ENCODE results near the gene CD37. TPM values are rescaled to one million over a fixed set of nuclear protein-coding genes. Genes with fewer than 3 reads are reported as not detected.

Gene CD37
- total and polyA plus RNA-seq, 3 experiments from 2014 or later: 116 to 188 (median 127) TPM

GRCh38 chr19:49382639-49383038 lies 47.4 kb downstream of the CD37 start:
- POLR2A ChIA-PET: no interaction called here
- Mint-ChIP-seq H3K36me3 (peaks cover 0 to 12% (median 0%) of the 10 kb centered on the region in 3 donors), H3K9me3 (peaks cover 8 to 15% (median 11%) of the 10 kb centered on the region in 5 donors), H3K4me3 (no peak overlapping the region), H3K4me1 (peaks cover 0 to 4% (median 2%) of the 10 kb centered on the region in 3 donors), H3K27ac (no peak overlapping the region), H3K27me3 (peaks cover 7 to 25% of the 10 kb centered on the region in 2 donors)
- H3K27me3 ChIP-seq (ENCODE audit: insufficient read depth, low read length, poor library complexity, severe bottlenecking): peaks cover 3% of the 10 kb centered on the region
- no peak overlapping the region for H3K27ac ChIP-seq (ENCODE audit: low read depth, low read length)
- H3K36me3 ChIP-seq (ENCODE audit: insufficient read depth, low read length): no peaks in the 10 kb centered on the region
- no peaks in the 10 kb centered on the region for H3K4me1 ChIP-seq (ENCODE audit: insufficient read depth, low read length)
- no peak overlapping the region for H3K4me3 ChIP-seq (ENCODE audit: low read length)
- CTCF ChIA-PET: no interaction called here
- no peak for DNase-seq
- H3K9me3 ChIP-seq (ENCODE audit: low read length): no peaks in the 10 kb centered on the region

- no peaks in the 10 kb centered on the region for H3K36me3 ChIP-seq (ENCODE audit: insufficient read depth, low read length)
- no peak overlapping the region for H3K27ac ChIP-seq (ENCODE audit: low read depth, low read length)
- POLR2A ChIA-PET: interaction anchor here (0.7 kb wide), 1 partner anchor 87 kb away, joined by 3 read pairs; no protein-coding TSS in a partner anchor
- CTCF ChIA-PET: no interaction called here
- H3K27me3 ChIP-seq (ENCODE audit: insufficient read depth, low read length, poor library complexity, severe bottlenecking): peaks cover 3% of the 10 kb centered on the region
- DNase-seq: no peak
- H3K36me3 Mint-ChIP-seq: peaks cover 0 to 10% (median 0%) of the 10 kb centered on the region in 3 donors
- no peaks in the 10 kb centered on the region for H3K9me3 ChIP-seq (ENCODE audit: low read length)
- H3K4me3 Mint-ChIP-seq: no peak overlapping the region
- H3K27me3 Mint-ChIP-seq: peaks cover 7 to 22% of the 10 kb centered on the region in 2 donors
- H3K9me3 Mint-ChIP-seq: peaks cover 8 to 15% (median 11%) of the 10 kb centered on the region in 5 donors
- H3K27ac Mint-ChIP-seq: no peak overlapping the region
- no peak overlapping the region for H3K4me3 ChIP-seq (ENCODE audit: low read length)
- H3K4me1 Mint-ChIP-seq: peaks cover 0 to 10% (median 8%) of the 10 kb centered on the region in 3 donors
- no peaks in the 10 kb centered on the region for H3K4me1 ChIP-seq (ENCODE audit: insufficient read depth, low read length)
Measured at GRCh38 chr19:49383599-49383998, 48.4 kb downstream of the CD37 start.

DNA sequence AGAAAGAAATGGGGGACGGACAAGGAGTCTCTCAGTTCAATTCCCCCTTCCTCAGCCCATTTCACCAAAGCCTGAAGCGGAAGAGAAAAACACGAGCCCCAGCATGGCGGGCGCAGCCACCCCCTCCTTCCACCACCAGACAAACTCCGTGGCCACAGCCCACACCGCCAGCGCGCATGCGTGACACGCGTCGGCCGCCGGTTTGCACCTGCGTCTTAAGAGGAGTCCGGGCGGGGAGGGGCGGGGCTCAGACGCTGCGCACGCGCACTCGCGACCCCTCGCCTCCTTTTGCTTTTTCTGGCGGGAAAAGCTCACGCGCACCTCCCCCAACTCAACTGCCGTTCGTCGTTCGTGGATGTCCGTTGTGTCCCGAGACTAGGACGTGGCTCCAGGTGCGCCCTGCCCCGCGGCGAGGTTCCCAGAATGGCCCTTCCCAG lies 52.7 kb downstream of the CD37 start, which contains the start of gene KASH5:
TSS of gene KASH5 (plus strand) at position 314 of the 437 bp plus-strand sequence. CDS start 2,635 bp downstream, outside the sequence.
- peaks cover 11 to 20% (median 19%) of the 10 kb centered on the region in 3 donors for H3K4me1 Mint-ChIP-seq
- H3K27ac ChIP-seq (ENCODE audit: low read depth, low read length): no peak within 1 kb of the TSS
- ChIA-PET POLR2A (interaction anchor here (0.6 to 0.7 kb wide), 2 partner anchors 23 to 441 kb away, joined by 3 read pairs; no protein-coding TSS in a partner anchor), CTCF (no interaction called here)
- H3K27ac Mint-ChIP-seq: peak within 1 kb of the TSS in 5 of 8 donors; percentile 58 to 84 (median 75)
- H3K4me1 ChIP-seq (ENCODE audit: insufficient read depth, low read length): peaks cover 9% of the 10 kb centered on the region
- H3K36me3 ChIP-seq (ENCODE audit: insufficient read depth, low read length): no peaks in the 10 kb centered on the region
- no peak within 1 kb of the TSS for H3K4me3 ChIP-seq (ENCODE audit: low read length)
- no peaks in the 10 kb centered on the region for H3K27me3 ChIP-seq (ENCODE audit: insufficient read depth, low read length, poor library complexity, severe bottlenecking)
- H3K9me3 ChIP-seq (ENCODE audit: low read length): no peaks in the 10 kb centered on the region
- peak; percentile 74 to 95 (median 86) for DNase-seq
- H3K27me3 Mint-ChIP-seq: peaks cover 0 to 5% of the 10 kb centered on the region in 2 donors
- peak within 1 kb of the TSS in 6 of 7 donors; percentile 32 to 83 (median 56) for H3K4me3 Mint-ChIP-seq
- H3K9me3 Mint-ChIP-seq: no peaks in the 10 kb centered on the region
- H3K36me3 Mint-ChIP-seq: no peaks in the 10 kb centered on the region

- peak overlapping the region in 2 of 8 donors; percentile 7 to 71 for H3K27ac Mint-ChIP-seq
- H3K36me3 Mint-ChIP-seq: no peaks in the 10 kb centered on the region
- Histone ChIP-seq H3K27ac (ENCODE audit: low read depth, low read length) (no peak overlapping the region), H3K27me3 (ENCODE audit: insufficient read depth, low read length, poor library complexity, severe bottlenecking) (no peaks in the 10 kb centered on the region), H3K4me3 (ENCODE audit: low read length) (no peak overlapping the region), H3K9me3 (ENCODE audit: low read length) (no peaks in the 10 kb centered on the region), H3K4me1 (ENCODE audit: insufficient read depth, low read length) (peaks cover 9% of the 10 kb centered on the region), H3K36me3 (ENCODE audit: insufficient read depth, low read length) (no peaks in the 10 kb centered on the region)
- no peaks in the 10 kb centered on the region for H3K9me3 Mint-ChIP-seq
- CTCF ChIA-PET: interaction anchor here (0.6 to 3.1 kb wide), 4 partner anchors 54 to 86 kb away, joined by 3 to 35 read pairs (median 4); no protein-coding TSS in a partner anchor
- no peak overlapping the region for H3K4me3 Mint-ChIP-seq
- no peaks in the 10 kb centered on the region for H3K27me3 Mint-ChIP-seq
- H3K4me1 Mint-ChIP-seq: peaks cover 11 to 20% (median 19%) of the 10 kb centered on the region in 3 donors
- DNase-seq: no peak
- POLR2A ChIA-PET: no interaction called here
Measured at GRCh38 chr19:49389406-49389805, 54.2 kb downstream of the CD37 start.

Other genes starting within 250 kb of the CD37 start
- 100 to 1,000 TPM; 210 to 221 TPM for gene SNRNP70, start 250.0 kb upstream of the CD37 start, total RNA-seq
- 66.2 TPM for gene SNRNP70, start 250.0 kb upstream of the CD37 start, polyA plus RNA-seq
- gene LIN7B, start 221.0 kb upstream of the CD37 start, total RNA-seq: 1 to 10 TPM; 4.0 to 5.1 TPM
- gene LIN7B, start 221.0 kb upstream of the CD37 start, polyA plus RNA-seq: 8.1 TPM
- gene C19orf73, start 216.3 kb upstream of the CD37 start, total RNA-seq: 1 to 10 TPM; 1.4 to 2.5 TPM
- gene C19orf73, start 216.3 kb upstream of the CD37 start, polyA plus RNA-seq: 3.1 TPM
- gene PPFIA3, start 215.9 kb upstream of the CD37 start, total RNA-seq: 1 to 10 TPM; 3.2 to 3.3 TPM
- 0.56 TPM for gene PPFIA3, start 215.9 kb upstream of the CD37 start, polyA plus RNA-seq
- gene HRC, start 180.0 kb upstream of the CD37 start, total RNA-seq: not detected
- not detected for gene HRC, start 180.0 kb upstream of the CD37 start, polyA plus RNA-seq
- not detected for gene TRPM4, start 177.6 kb upstream of the CD37 start, total RNA-seq
- gene TRPM4, start 177.6 kb upstream of the CD37 start, polyA plus RNA-seq: not detected
- gene SLC6A16, start 10.2 kb upstream of the CD37 start, total RNA-seq: 1 to 10 TPM; 1.1 to 1.2 TPM
- gene SLC6A16, start 10.2 kb upstream of the CD37 start, polyA plus RNA-seq: 1.7 TPM
- not detected for gene TEAD2, start 27.0 kb downstream of the CD37 start, total RNA-seq
- not detected for gene TEAD2, start 27.0 kb downstream of the CD37 start, polyA plus RNA-seq
- gene DKKL1, start 28.5 kb downstream of the CD37 start, total RNA-seq: not detected
- not detected for gene DKKL1, start 28.5 kb downstream of the CD37 start, polyA plus RNA-seq
- gene KASH5, start 52.8 kb downstream of the CD37 start, total RNA-seq: under 1 TPM in 1 of 2 experiments, not detected in 1; 0.31 TPM
- not detected for gene KASH5, start 52.8 kb downstream of the CD37 start, polyA plus RNA-seq
- not detected for gene PTH2, start 88.0 kb downstream of the CD37 start, total RNA-seq
- gene PTH2, start 88.0 kb downstream of the CD37 start, polyA plus RNA-seq: not detected
- gene GFY, start 90.0 kb downstream of the CD37 start, total RNA-seq: not detected
- not detected for gene GFY, start 90.0 kb downstream of the CD37 start, polyA plus RNA-seq
- under 1 TPM; 0.07 to 0.09 TPM for gene SLC17A7, start 106.1 kb downstream of the CD37 start, total RNA-seq
- gene SLC17A7, start 106.1 kb downstream of the CD37 start, polyA plus RNA-seq: not detected
- gene PIH1D1, start 116.4 kb downstream of the CD37 start, total RNA-seq: 100 to 1,000 TPM; 132 to 138 TPM
- gene PIH1D1, start 116.4 kb downstream of the CD37 start, polyA plus RNA-seq: 81.8 TPM
- gene ALDH16A1, start 117.8 kb downstream of the CD37 start, total RNA-seq: 10 to 100 TPM; 46.7 to 51.8 TPM
- 32.5 TPM for gene ALDH16A1, start 117.8 kb downstream of the CD37 start, polyA plus RNA-seq
- 10 to 100 TPM; 63.9 to 71.5 TPM for gene FLT3LG, start 138.8 kb downstream of the CD37 start, total RNA-seq
- gene FLT3LG, start 138.8 kb downstream of the CD37 start, polyA plus RNA-seq: 148 TPM
- 1,000 to 10,000 TPM; 3,865 to 3,912 TPM for gene RPL13A, start 152.2 kb downstream of the CD37 start, total RNA-seq
- gene RPL13A, start 152.2 kb downstream of the CD37 start, polyA plus RNA-seq: 2,679 TPM
- 1,000 to 10,000 TPM; 2,863 to 2,871 TPM for gene RPS11, start 161.0 kb downstream of the CD37 start, total RNA-seq
- 1,959 TPM for gene RPS11, start 161.0 kb downstream of the CD37 start, polyA plus RNA-seq
- gene FCGRT, start 177.3 kb downstream of the CD37 start, total RNA-seq: 10 to 100 TPM; 16.2 to 16.3 TPM
- 52.4 TPM for gene FCGRT, start 177.3 kb downstream of the CD37 start, polyA plus RNA-seq
- gene RCN3, start 192.6 kb downstream of the CD37 start, total RNA-seq: 1 to 10 TPM; 1.4 to 1.7 TPM
- gene RCN3, start 192.6 kb downstream of the CD37 start, polyA plus RNA-seq: 2.1 TPM
- 10 to 100 TPM; 62.5 to 64.3 TPM for gene NOSIP, start 245.2 kb downstream of the CD37 start, total RNA-seq
- 414 TPM for gene NOSIP, start 245.2 kb downstream of the CD37 start, polyA plus RNA-seq
- 1 to 10 TPM; 1.2 TPM for gene PRRG2, start 245.9 kb downstream of the CD37 start, total RNA-seq
- 0.24 TPM for gene PRRG2, start 245.9 kb downstream of the CD37 start, polyA plus RNA-seq